ENCODE measurements around the gene ZFAND2B.
"Not testable (repeated sequence)": the region's sequence is repeated elsewhere in the genome, so short reads cannot be mapped to it uniquely, and the experiment has no call there.

The ZFAND2B gene

GRCh38 chr2:219252900-219253752 lies 46.5 kb downstream of the ZFAND2B start, which contains the start of gene TUBA4B:
Gene TUBA4B, plus strand, starts transcription at chr2:219253243. Its CDS starts 165 bp downstream, at chr2:219253408.
- no peaks in the 10 kb centered on the region for H4K20me1 ChIP-seq (ENCODE audit: insufficient read depth, low read length)
- H3K9ac ChIP-seq (ENCODE audit: low read length), result peak within 1 kb of the TSS; percentile 94
- H3K27ac ChIP-seq (ENCODE audit: low read length), result peak within 1 kb of the TSS; percentile 46

GRCh38 chr2:219253753-219254589 lies 47.4 kb downstream of the ZFAND2B start, which contains the start of gene TUBA4A:
Gene TUBA4A, minus strand, starts transcription at chr2:219253918. Its CDS starts 60 bp downstream, at chr2:219253858.
- H3K27me3 ChIP-seq (ENCODE audit: low read depth, low read length), result no peaks in the 10 kb centered on the region; the same call in 1 of the 2 replicates
- H3K36me3 ChIP-seq (replicated peaks; ENCODE audit: low read depth, low read length), result peaks cover 16% of the 10 kb centered on the region
- peak within 1 kb of the TSS; percentile 70; the same call in 1 of the 2 replicates for H2AFZ ChIP-seq (ENCODE audit: low read depth, low read length)
- TF ChIP-seq, protein P1, sequence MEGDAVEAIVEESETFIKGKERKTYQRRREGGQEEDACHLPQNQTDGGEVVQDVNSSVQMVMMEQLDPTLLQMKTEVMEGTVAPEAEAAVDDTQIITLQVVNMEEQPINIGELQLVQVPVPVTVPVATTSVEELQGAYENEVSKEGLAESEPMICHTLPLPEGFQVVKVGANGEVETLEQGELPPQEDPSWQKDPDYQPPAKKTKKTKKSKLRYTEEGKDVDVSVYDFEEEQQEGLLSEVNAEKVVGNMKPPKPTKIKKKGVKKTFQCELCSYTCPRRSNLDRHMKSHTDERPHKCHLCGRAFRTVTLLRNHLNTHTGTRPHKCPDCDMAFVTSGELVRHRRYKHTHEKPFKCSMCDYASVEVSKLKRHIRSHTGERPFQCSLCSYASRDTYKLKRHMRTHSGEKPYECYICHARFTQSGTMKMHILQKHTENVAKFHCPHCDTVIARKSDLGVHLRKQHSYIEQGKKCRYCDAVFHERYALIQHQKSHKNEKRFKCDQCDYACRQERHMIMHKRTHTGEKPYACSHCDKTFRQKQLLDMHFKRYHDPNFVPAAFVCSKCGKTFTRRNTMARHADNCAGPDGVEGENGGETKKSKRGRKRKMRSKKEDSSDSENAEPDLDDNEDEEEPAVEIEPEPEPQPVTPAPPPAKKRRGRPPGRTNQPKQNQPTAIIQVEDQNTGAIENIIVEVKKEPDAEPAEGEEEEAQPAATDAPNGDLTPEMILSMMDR (IDR thresholded peaks at IDR 0.05; ENCODE audit: low read depth, low read length), result no peak
- TF ChIP-seq EZH2phosphoT487 (IDR thresholded peaks at IDR 0.05; ENCODE audit: low read depth), result no peak
- H3K27ac ChIP-seq (ENCODE audit: low read length), result peak within 1 kb of the TSS; percentile 46
- H3K4me2 ChIP-seq (ENCODE audit: low read length), result peak within 1 kb of the TSS; percentile 77
- H3K9ac ChIP-seq (ENCODE audit: low read length), result peak within 1 kb of the TSS; percentile 94
- no peaks in the 10 kb centered on the region for H4K20me1 ChIP-seq (ENCODE audit: insufficient read depth, low read length)
- peaks cover 28% of the 10 kb centered on the region for H3K4me1 ChIP-seq (ENCODE audit: low read length)
- H3K79me2 ChIP-seq (ENCODE audit: low read length), result peaks cover 26% of the 10 kb centered on the region
- H3K9me3 ChIP-seq (ENCODE audit: insufficient read depth, low read length), result no peaks in the 10 kb centered on the region
- H3K4me3 ChIP-seq (ENCODE audit: low read length), result peak within 1 kb of the TSS; percentile 96

More at GRCh38 chr2:219252900-219253752, 46.5 kb downstream of the ZFAND2B start, which contains the start of gene TUBA4B:
- Histone ChIP-seq H3K4me2 (ENCODE audit: low read length) (peak within 1 kb of the TSS; percentile 77), H3K79me2 (ENCODE audit: low read length) (peaks cover 26% of the 10 kb centered on the region), H3K9me3 (ENCODE audit: insufficient read depth, low read length) (no peaks in the 10 kb centered on the region), H3K4me1 (ENCODE audit: low read length) (peaks cover 35% of the 10 kb centered on the region), H2AFZ (ENCODE audit: low read depth, low read length) (peak within 1 kb of the TSS; percentile 70; the same call in 1 of the 2 replicates), H3K4me3 (ENCODE audit: low read length) (peak within 1 kb of the TSS; percentile 96), H3K36me3 (replicated peaks; ENCODE audit: low read depth, low read length) (peaks cover 18% of the 10 kb centered on the region), H3K27me3 (ENCODE audit: low read depth, low read length) (no peaks in the 10 kb centered on the region; the same call in 1 of the 2 replicates)
- TF ChIP-seq EZH2phosphoT487 (IDR thresholded peaks at IDR 0.05; ENCODE audit: low read depth), result no peak
- TF ChIP-seq, protein P1 (IDR thresholded peaks at IDR 0.05; ENCODE audit: low read depth, low read length), result no peak

DNA sequence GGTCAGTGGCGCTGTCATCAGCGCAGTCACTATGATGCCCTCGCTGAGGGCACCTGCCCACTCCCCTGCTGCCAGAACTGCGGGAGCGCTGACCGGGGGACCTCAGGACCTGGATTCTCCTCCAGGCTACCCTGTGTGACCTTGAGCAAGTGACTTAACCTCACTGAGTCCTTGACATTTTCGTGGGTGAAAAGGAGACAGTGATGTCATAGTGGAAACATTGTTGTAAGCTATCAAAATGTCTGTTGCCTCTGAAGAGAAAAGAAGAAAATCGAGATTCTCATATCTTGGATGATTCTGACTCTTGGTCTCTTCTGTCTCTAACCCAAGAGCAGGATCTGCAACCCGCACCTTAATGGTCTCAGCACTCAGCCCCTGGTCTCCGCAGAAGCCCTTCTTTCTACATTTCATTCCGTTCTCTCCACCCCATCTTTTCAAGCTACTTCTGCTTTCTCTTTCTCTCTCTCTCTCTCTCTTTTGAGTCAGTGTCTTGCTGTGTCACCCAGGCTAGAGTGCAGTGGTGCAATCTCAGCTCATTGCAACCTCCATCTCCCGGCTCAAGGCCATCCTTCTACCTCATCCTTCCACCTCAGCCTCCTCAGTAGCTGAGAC lies 48.1 kb downstream of the ZFAND2B start:
- H3K79me2 ChIP-seq (ENCODE audit: low read length), result peaks cover 26% of the 10 kb centered on the region
- peak overlapping the region; percentile 77 for H3K4me2 ChIP-seq (ENCODE audit: low read length)
- peak overlapping the region; percentile 96 for H3K4me3 ChIP-seq (ENCODE audit: low read length)
- H3K9me3 ChIP-seq (ENCODE audit: insufficient read depth, low read length), result no peaks in the 10 kb centered on the region
- H3K36me3 ChIP-seq (replicated peaks; ENCODE audit: low read depth, low read length), result peaks cover 16% of the 10 kb centered on the region
- no peak overlapping the region for H3K27ac ChIP-seq (ENCODE audit: low read length)
- no peaks in the 10 kb centered on the region for H4K20me1 ChIP-seq (ENCODE audit: insufficient read depth, low read length)
- peaks cover 21% of the 10 kb centered on the region for H3K4me1 ChIP-seq (ENCODE audit: low read length)
- peak overlapping the region; percentile 52 for H3K9ac ChIP-seq (ENCODE audit: low read length)
- H2AFZ ChIP-seq (ENCODE audit: low read depth, low read length), result peak overlapping the region; percentile 70; the same call in 1 of the 2 replicates
- no peak for TF ChIP-seq EZH2phosphoT487 (IDR thresholded peaks at IDR 0.05; ENCODE audit: low read depth)
- TF ChIP-seq, protein P1 (IDR thresholded peaks at IDR 0.05; ENCODE audit: low read depth, low read length), result no peak
- no peaks in the 10 kb centered on the region; the same call in 1 of the 2 replicates for H3K27me3 ChIP-seq (ENCODE audit: low read depth, low read length)

GRCh38 chr2:219258942-219259341 lies 52.4 kb downstream of the ZFAND2B start:
- H3K4me2 ChIP-seq (ENCODE audit: low read length); H2AFZ ChIP-seq (ENCODE audit: low read depth, low read length); H3K36me3 ChIP-seq (replicated peaks; ENCODE audit: low read depth, low read length); H3K27me3 ChIP-seq (ENCODE audit: low read depth, low read length); H3K79me2 ChIP-seq (ENCODE audit: low read length); H3K27ac ChIP-seq (ENCODE audit: low read length); H3K9me3 ChIP-seq (ENCODE audit: insufficient read depth, low read length); H3K4me1 ChIP-seq (ENCODE audit: low read length); H4K20me1 ChIP-seq (ENCODE audit: insufficient read depth, low read length); H3K4me3 ChIP-seq (ENCODE audit: low read length); H3K9ac ChIP-seq (ENCODE audit: low read length): not testable (repeated sequence)

All from OCI-LY3 (cell line).